SK-N-SH treated with all-trans-retinoic acid at 6 μM for 48 hours (cell line): ENCODE measurements around the gene WIZ.

Experiments used
- ATAC-seq: fragments of 200-7000 bp; cut with Tn5 transposase; 3 replicates; pipeline ENCODE4 v1.9.1; 2020; ENCODE audit warnings: mild to moderate bottlenecking, moderate library complexity
- ARNTL ChIP-seq: fragments of 450-650 bp; formaldehyde crosslinking; IDR thresholded peaks from 2 replicates; pipeline ENCODE4 v1.5.0; 2020; ENCODE audit warnings: low read depth, mild to moderate bottlenecking, moderate library complexity, borderline replicate concordance
- BACH2 ChIP-seq: fragments of 250-450 bp; sonication (Bioruptor Pico); IDR thresholded peaks from 2 replicates; pipeline ENCODE4 v1.9.0; 2021; ENCODE audit warnings: mild to moderate bottlenecking, borderline replicate concordance
- CREB5 ChIP-seq: fragments of 250-450 bp; sonication (Bioruptor Pico); IDR thresholded peaks from 2 replicates; pipeline ENCODE4 v1.5.1; 2020; ENCODE audit warnings: low read depth, mild to moderate bottlenecking, moderate library complexity
- CSDC2 ChIP-seq: fragments of 250-450 bp; sonication (Bioruptor Pico); IDR thresholded peaks from 2 replicates; pipeline ENCODE4 v1.5.0; 2020; ENCODE audit warnings: mild to moderate bottlenecking, moderate library complexity
- CSRNP3 ChIP-seq: fragments of 250-450 bp; sonication (Bioruptor Pico); IDR thresholded peaks from 2 replicates; pipeline ENCODE4 v1.5.1; 2021; ENCODE audit warnings: mild to moderate bottlenecking, moderate library complexity
- ESRRG ChIP-seq: fragments of 250-450 bp; sonication (Bioruptor Pico); IDR thresholded peaks from 2 replicates; pipeline ENCODE4 v1.6.1; 2021; ENCODE audit warnings: mild to moderate bottlenecking
- GLIS3 ChIP-seq: fragments of 250-450 bp; sonication (Bioruptor Pico); IDR thresholded peaks from 2 replicates; pipeline ENCODE4 v1.5.0; 2020; ENCODE audit warnings: mild to moderate bottlenecking, moderate library complexity
- ISL1 ChIP-seq: fragments of 250-450 bp; sonication (Bioruptor Pico); IDR thresholded peaks from 2 replicates; pipeline ENCODE4 v2.1.2; 2022; ENCODE audit warnings: mild to moderate bottlenecking, moderate library complexity
- OSR1 ChIP-seq: fragments of 250-450 bp; sonication (Bioruptor Pico); IDR thresholded peaks from 2 replicates; pipeline ENCODE4 v1.8.0; 2022; ENCODE audit warnings: moderate library complexity, mild to moderate bottlenecking, inconsistent platforms
- PATZ1 ChIP-seq: fragments of 250-450 bp; sonication (Bioruptor Pico); IDR thresholded peaks from 2 replicates; pipeline ENCODE4 v1.8.0; 2020; ENCODE audit warnings: mild to moderate bottlenecking, moderate library complexity, borderline replicate concordance
- POU6F1 ChIP-seq: fragments of 250-450 bp; sonication (Bioruptor Pico); IDR thresholded peaks from 2 replicates; pipeline ENCODE4 v1.8.0; 2021; ENCODE audit warnings: low read depth, mild to moderate bottlenecking, moderate library complexity, borderline replicate concordance
- PPARA ChIP-seq: fragments of 250-450 bp; sonication (Bioruptor Pico); IDR thresholded peaks from 2 replicates; pipeline ENCODE4 v1.5.0; 2020; ENCODE audit warnings: mild to moderate bottlenecking, borderline replicate concordance
- SNAI2 ChIP-seq: fragments of 250-450 bp; sonication (Bioruptor Pico); IDR thresholded peaks from 2 replicates; pipeline ENCODE4 v1.5.0; 2020; ENCODE audit warnings: mild to moderate bottlenecking, moderate library complexity
- TCF4 ChIP-seq: fragments of 250-450 bp; sonication (Bioruptor Pico); IDR thresholded peaks from 2 replicates; pipeline ENCODE4 v1.8.0; 2021; ENCODE audit warnings: mild to moderate bottlenecking, moderate library complexity, borderline replicate concordance
- TOX ChIP-seq: fragments of 250-450 bp; sonication (Bioruptor Pico); IDR thresholded peaks from 2 replicates; pipeline ENCODE4 v1.8.0; 2021; ENCODE audit warnings: mild to moderate bottlenecking, moderate library complexity, borderline replicate concordance
- ZC3H10 ChIP-seq: fragments of 250-450 bp; sonication (Bioruptor Pico); IDR thresholded peaks from 2 replicates; pipeline ENCODE4 v1.5.1; 2021; ENCODE audit warnings: mild to moderate bottlenecking, moderate library complexity
- ZFP3 ChIP-seq: fragments of 250-450 bp; sonication (Bioruptor Pico); IDR thresholded peaks from 2 replicates; pipeline ENCODE4 v1.5.0; 2020; ENCODE audit warnings: mild to moderate bottlenecking, moderate library complexity
- ZNF70 ChIP-seq: fragments of 450-650 bp; formaldehyde crosslinking; IDR thresholded peaks from 2 replicates; pipeline ENCODE4 v1.5.0; 2020; ENCODE audit warnings: mild to moderate bottlenecking, moderate library complexity
- ZNF8 ChIP-seq: fragments of 450-650 bp; formaldehyde crosslinking; IDR thresholded peaks from 2 replicates; pipeline ENCODE4 v1.5.0; 2020; ENCODE audit warnings: mild to moderate bottlenecking, moderate library complexity
- TF ChIP-seq, protein P1 (sequence below): fragments of 250-450 bp; sonication (Bioruptor Pico); IDR thresholded peaks from 2 replicates; pipeline ENCODE4 v1.5.0; 2020; ENCODE audit warnings: mild to moderate bottlenecking, moderate library complexity

WIZ gene

DNA sequence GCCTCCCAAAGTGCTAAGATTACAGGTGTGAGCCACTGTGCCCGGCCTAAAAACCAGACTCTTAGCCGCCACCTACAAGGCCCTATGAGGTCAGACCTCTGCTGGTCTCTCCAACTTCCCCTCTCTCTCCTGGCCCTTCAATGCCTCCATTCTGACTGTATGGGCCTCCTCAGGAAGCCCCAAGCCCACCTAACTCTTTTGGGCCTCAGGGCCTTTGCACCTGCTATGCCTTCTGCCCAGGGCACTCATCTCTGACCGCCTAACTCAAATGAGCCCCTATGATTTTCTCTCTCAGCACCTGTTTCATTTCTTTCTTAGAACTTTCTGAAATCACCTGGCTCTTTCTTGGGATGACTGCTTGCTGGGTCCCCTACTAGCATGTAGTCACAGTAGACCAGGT, 6.4 kb downstream of the WIZ start (continued):
- TF ChIP-seq ZC3H10 (CRISPR knock-in tag) (no peak), CSRNP3 (CRISPR knock-in tag) (no peak), SNAI2 (CRISPR knock-in tag) (no peak), TCF4 (CRISPR knock-in tag) (no peak), PPARA (CRISPR knock-in tag) (no peak), ZNF8 (CRISPR knock-in tag) (no peak)
- TF ChIP-seq, all 23 proteins: peak for 0

DNA sequence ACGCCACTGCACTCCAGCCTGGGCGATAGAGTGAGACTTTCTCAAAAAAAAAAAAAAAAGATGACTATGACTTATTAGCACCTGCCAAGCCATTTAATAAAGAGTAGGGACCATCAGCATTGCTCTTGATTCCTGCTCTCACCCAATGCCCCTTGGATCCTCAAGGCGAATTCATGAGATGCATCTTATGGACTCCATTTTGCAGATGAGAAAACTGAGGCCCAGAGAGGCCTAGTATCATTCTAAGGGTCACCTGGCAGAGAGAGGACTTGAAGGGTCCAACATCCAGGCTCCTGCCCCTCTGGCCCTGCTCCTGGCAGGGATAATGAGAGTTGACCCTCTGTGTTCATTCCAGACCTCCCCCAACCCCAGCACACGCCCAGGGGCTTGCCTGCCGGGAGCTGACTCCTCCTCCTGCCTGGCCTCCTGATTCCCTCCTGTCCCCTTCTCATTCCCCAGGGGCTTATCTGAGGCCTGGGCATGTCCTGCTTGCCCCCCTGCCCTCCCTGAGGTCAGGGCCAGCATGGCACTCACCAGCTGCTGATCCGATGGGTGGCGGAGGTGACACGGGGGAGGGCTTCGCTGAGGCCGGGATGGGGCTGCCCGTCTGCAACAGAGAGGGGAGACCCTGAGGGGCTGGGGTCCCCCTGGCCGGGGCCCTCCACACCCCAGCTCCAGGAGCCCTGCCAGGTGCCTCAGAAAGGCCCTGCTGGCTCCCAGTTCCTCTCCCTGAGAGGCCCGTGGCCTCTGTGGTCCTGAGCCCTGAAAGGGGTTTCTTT, 7.4 kb downstream of the WIZ start:
- TF ChIP-seq PPARA (CRISPR knock-in tag) (no peak), PATZ1 (CRISPR knock-in tag) (no peak), TCF4 (CRISPR knock-in tag) (no peak), ARNTL (CRISPR knock-in tag) (no peak), POU6F1 (CRISPR knock-in tag) (no peak), CSDC2 (CRISPR knock-in tag) (no peak), GLIS3 (CRISPR knock-in tag) (no peak), ESRRG (CRISPR knock-in tag) (no peak), ZNF70 (CRISPR knock-in tag) (no peak), BACH2 (CRISPR knock-in tag) (no peak), ZC3H10 (CRISPR knock-in tag) (no peak), CSRNP3 (CRISPR knock-in tag) (no peak), CREB5 (CRISPR knock-in tag) (no peak), ZNF8 (CRISPR knock-in tag) (no peak), OSR1 (CRISPR knock-in tag) (no peak), ISL1 (CRISPR knock-in tag) (no peak), ZFP3 (CRISPR knock-in tag) (no peak), TOX (CRISPR knock-in tag) (no peak)
- TF ChIP-seq, protein P1, sequence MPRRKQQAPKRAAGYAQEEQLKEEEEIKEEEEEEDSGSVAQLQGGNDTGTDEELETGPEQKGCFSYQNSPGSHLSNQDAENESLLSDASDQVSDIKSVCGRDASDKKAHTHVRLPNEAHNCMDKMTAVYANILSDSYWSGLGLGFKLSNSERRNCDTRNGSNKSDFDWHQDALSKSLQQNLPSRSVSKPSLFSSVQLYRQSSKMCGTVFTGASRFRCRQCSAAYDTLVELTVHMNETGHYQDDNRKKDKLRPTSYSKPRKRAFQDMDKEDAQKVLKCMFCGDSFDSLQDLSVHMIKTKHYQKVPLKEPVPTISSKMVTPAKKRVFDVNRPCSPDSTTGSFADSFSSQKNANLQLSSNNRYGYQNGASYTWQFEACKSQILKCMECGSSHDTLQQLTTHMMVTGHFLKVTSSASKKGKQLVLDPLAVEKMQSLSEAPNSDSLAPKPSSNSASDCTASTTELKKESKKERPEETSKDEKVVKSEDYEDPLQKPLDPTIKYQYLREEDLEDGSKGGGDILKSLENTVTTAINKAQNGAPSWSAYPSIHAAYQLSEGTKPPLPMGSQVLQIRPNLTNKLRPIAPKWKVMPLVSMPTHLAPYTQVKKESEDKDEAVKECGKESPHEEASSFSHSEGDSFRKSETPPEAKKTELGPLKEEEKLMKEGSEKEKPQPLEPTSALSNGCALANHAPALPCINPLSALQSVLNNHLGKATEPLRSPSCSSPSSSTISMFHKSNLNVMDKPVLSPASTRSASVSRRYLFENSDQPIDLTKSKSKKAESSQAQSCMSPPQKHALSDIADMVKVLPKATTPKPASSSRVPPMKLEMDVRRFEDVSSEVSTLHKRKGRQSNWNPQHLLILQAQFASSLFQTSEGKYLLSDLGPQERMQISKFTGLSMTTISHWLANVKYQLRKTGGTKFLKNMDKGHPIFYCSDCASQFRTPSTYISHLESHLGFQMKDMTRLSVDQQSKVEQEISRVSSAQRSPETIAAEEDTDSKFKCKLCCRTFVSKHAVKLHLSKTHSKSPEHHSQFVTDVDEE: no peak
- no peak for ATAC-seq
